Ishikawa (cell line): ENCODE data around the gene ELOB.

Source experiments
- EP300 ChIP-seq: IDR thresholded peaks from 2 replicates; pipeline ENCODE4 v1.6.1; 2012; ENCODE audit warnings: borderline replicate concordance
- RAD21 ChIP-seq: IDR thresholded peaks from 2 replicates; pipeline ENCODE4 v1.6.1; 2012; ENCODE audit warnings: low read depth
- YY1 ChIP-seq: IDR thresholded peaks from 2 replicates; pipeline ENCODE4 v1.6.1; 2012; ENCODE audit warnings: low read depth

- TF ChIP-seq EP300 (no peak), YY1 (no peak), RAD21 (no peak)
Observed at GRCh38 chr16:2773188-2773968, 3.7 kb downstream of the ELOB start.
